Spleen (tissue), 7 donors: Measurements from ENCODE around the gene LYPD8.

Source experiments
- POLR2A ChIP-seq, 3 donors: fragments of 450-650 bp; IDR thresholded peaks; one replicate each; pipeline ENCODE4 v1.5.1; 2017; ENCODE audit warnings: antibody characterized with exemption in 3 of 3, mild to moderate bottlenecking in 1 of 3
- TF ChIP-seq, protein P1 (sequence below), 11 experiments: fragments of 200-600 bp in 7 of 11; fragments of 450-650 bp in 4 of 11; sonication (generic) in 4 of 11; IDR thresholded peaks in 8 of 11; conservative IDR thresholded peaks in 3 of 11; 1 replicate in 7 of 11; 2 replicates in 4 of 11; pipeline versions ENCODE4 v1.4.0 to v1.8.0; 2016 to 2021; ENCODE audit warnings: antibody characterized with exemption in 11 of 11, inconsistent platforms in 4 of 11, mild to moderate bottlenecking in 1 of 11
- donor health status: DM: no; HTN: no; CAD: no; lungs with moderate emphysema.
- donor health status: DM: no; HTN: no; CAD: no.
- donor health status: DM: no; HTN: no; CAD: no.

DNA sequence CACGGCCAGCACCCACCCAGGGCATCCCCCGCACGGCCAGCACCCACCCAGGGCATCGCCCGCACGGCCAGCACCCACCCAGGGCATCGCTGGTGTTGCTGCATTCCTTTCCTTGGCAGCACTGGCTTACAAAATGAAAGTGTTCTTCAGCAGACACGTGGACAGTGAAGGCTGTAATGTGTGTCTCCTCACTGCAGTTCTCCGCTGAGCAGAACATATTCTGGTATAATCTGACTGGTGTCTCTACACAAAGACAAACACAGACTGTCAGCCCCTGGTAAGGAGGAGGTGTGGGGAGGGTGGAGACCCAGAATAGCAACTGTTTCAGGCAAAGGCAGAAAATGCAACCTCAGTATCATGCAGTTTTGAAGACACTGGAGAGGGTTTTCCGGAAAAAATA lies 7.3 kb downstream of the LYPD8 start:
- TF ChIP-seq, protein P1, sequence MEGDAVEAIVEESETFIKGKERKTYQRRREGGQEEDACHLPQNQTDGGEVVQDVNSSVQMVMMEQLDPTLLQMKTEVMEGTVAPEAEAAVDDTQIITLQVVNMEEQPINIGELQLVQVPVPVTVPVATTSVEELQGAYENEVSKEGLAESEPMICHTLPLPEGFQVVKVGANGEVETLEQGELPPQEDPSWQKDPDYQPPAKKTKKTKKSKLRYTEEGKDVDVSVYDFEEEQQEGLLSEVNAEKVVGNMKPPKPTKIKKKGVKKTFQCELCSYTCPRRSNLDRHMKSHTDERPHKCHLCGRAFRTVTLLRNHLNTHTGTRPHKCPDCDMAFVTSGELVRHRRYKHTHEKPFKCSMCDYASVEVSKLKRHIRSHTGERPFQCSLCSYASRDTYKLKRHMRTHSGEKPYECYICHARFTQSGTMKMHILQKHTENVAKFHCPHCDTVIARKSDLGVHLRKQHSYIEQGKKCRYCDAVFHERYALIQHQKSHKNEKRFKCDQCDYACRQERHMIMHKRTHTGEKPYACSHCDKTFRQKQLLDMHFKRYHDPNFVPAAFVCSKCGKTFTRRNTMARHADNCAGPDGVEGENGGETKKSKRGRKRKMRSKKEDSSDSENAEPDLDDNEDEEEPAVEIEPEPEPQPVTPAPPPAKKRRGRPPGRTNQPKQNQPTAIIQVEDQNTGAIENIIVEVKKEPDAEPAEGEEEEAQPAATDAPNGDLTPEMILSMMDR (IDR thresholded peaks at IDR 0.05 in 8 of 11, conservative IDR thresholded peaks at IDR 0.05 in 3 of 11) = no peak
- no peak for TF ChIP-seq POLR2A (IDR thresholded peaks at IDR 0.05)
